C4-2B (cell line): ENCODE results near the gene PHC3.
"Not testable (repeated sequence)": the region's sequence is repeated elsewhere in the genome, so short reads cannot be mapped to it uniquely, and the experiment has no call there.

Source experiments
- CTCF ChIP-seq: fragments of 450-650 bp; conservative IDR thresholded peaks from 2 replicates; pipeline ENCODE4 v1.5.1; 2017; ENCODE audit warnings: mild to moderate bottlenecking
- ZFX ChIP-seq: fragments of 450-650 bp; IDR thresholded peaks from 2 replicates; pipeline ENCODE4 v1.6.1; 2017

GRCh38 chr3:170114165-170114564 lies 67.4 kb downstream of the PHC3 start:
- TF ChIP-seq CTCF, ZFX: not testable (repeated sequence)
